GM23338 (cell line): ENCODE data around the gene CCDC81. TPM values are rescaled to one million over a fixed set of nuclear protein-coding genes. Genes with fewer than 3 reads are reported as not detected.

ENCODE experiments used
- ATAC-seq: fragments of 200-7000 bp; cut with Tn5 transposase; 3 replicates; pipeline ENCODE4 v1.9.1; 2020
- DNase-seq: peaks from one replicate; pipeline ENCODE4 v3.0.0-alpha.2; 2015; ENCODE audit warnings: low spot score
- H2AFZ ChIP-seq: fragments of 200-600 bp; sonication (generic); 2 replicates; pipeline ENCODE4 v1.8.0; 2016; ENCODE audit warnings: antibody characterized with exemption, mild to moderate bottlenecking, moderate library complexity
- H3F3A ChIP-seq: fragments of 200-600 bp; sonication (generic); replicated peaks from 2 replicates; pipeline ENCODE4 v1.8.0; 2017; ENCODE audit warnings: antibody characterized with exemption, mixed run types, low read depth
- H3K27ac ChIP-seq: fragments of 200-600 bp; sonication (generic); 2 replicates; pipeline ENCODE4 v1.6.1; 2016; ENCODE audit warnings: low read depth
- H3K27me3 ChIP-seq: fragments of 200-600 bp; sonication (generic); 2 replicates; pipeline ENCODE4 v1.8.0; 2016; ENCODE audit warnings: mild to moderate bottlenecking, mixed run types, moderate library complexity; ENCODE audit not compliant: insufficient read depth
- H3K36me3 ChIP-seq: fragments of 200-600 bp; sonication (generic); 2 replicates; pipeline ENCODE4 v1.8.0; 2016; ENCODE audit warnings: mild to moderate bottlenecking; ENCODE audit not compliant: insufficient read depth
- H3K4me1 ChIP-seq: fragments of 200-600 bp; sonication (generic); 2 replicates; pipeline ENCODE4 v1.8.0; 2016; ENCODE audit warnings: mild to moderate bottlenecking, moderate library complexity; ENCODE audit not compliant: insufficient read depth
- H3K4me2 ChIP-seq: fragments of 200-600 bp; sonication (generic); 2 replicates; pipeline ENCODE4 v1.7.1; 2017; ENCODE audit warnings: mixed run types
- H3K4me3 ChIP-seq: fragments of 200-600 bp; sonication (generic); 2 replicates; pipeline ENCODE4 v1.6.1; 2016; ENCODE audit warnings: mixed run types
- H3K79me2 ChIP-seq: fragments of 200-600 bp; sonication (generic); replicated peaks from 2 replicates; pipeline ENCODE4 v1.8.0; 2017; ENCODE audit warnings: mild to moderate bottlenecking; ENCODE audit not compliant: insufficient read depth
- H3K9me2 ChIP-seq: fragments of 200-600 bp; sonication (generic); 2 replicates; pipeline ENCODE4 v1.8.0; 2017; ENCODE audit not compliant: insufficient read depth
- H4K20me1 ChIP-seq: fragments of 200-600 bp; sonication (generic); replicated peaks from 2 replicates; pipeline ENCODE4 v1.8.0; 2017; ENCODE audit warnings: mild to moderate bottlenecking; ENCODE audit not compliant: insufficient read depth
- H3K27ac Mint-ChIP-seq: 2 replicates; pipeline ENCODE4 v1.8.0; 2020; ENCODE audit warnings: inconsistent platforms, mild to moderate bottlenecking, moderate library complexity, mixed read lengths
- H3K27me3 Mint-ChIP-seq: 3 replicates; pipeline ENCODE4 v1.8.0; 2022; ENCODE audit warnings: low read depth, mild to moderate bottlenecking, moderate library complexity, mixed read lengths, inconsistent platforms; ENCODE audit not compliant: insufficient read depth, poor library complexity
- H3K36me3 Mint-ChIP-seq: 3 replicates; pipeline ENCODE4 v1.8.0; 2021; ENCODE audit warnings: low read depth, mild to moderate bottlenecking, inconsistent platforms, moderate library complexity, mixed read lengths
- H3K4me1 Mint-ChIP-seq: 3 replicates; pipeline ENCODE4 v1.8.0; 2020; ENCODE audit warnings: mild to moderate bottlenecking, inconsistent platforms, mixed read lengths
- H3K4me3 Mint-ChIP-seq: 3 replicates; pipeline ENCODE4 v1.8.0; 2021; ENCODE audit warnings: moderate library complexity, mild to moderate bottlenecking, inconsistent platforms, mixed read lengths
- H3K9me3 Mint-ChIP-seq: 3 replicates; pipeline ENCODE4 v1.8.0; 2020; ENCODE audit warnings: moderate library complexity, mild to moderate bottlenecking, inconsistent platforms, mixed read lengths
- CREB1 ChIP-seq: fragments of 250-450 bp; sonication (Bioruptor Pico); IDR thresholded peaks from 2 replicates; pipeline ENCODE4 v1.5.0; 2020; ENCODE audit warnings: low read depth, mild to moderate bottlenecking, moderate library complexity
- CTCF ChIP-seq, 2 experiments: fragments of 200-600 bp in 1 of 2; sonication (generic) in 1 of 2; conservative IDR thresholded peaks; 2 replicates each; pipeline versions ENCODE4 v1.5.1 to v1.6.1; 2016 to 2017; ENCODE audit warnings: antibody characterized with exemption in 2 of 2, low read depth in 2 of 2, mild to moderate bottlenecking in 2 of 2, moderate library complexity in 1 of 2
- EZH2 ChIP-seq: fragments of 200-600 bp; sonication (generic); IDR thresholded peaks from one replicate; pipeline ENCODE4 v1.8.0; 2017; ENCODE audit warnings: antibody characterized with exemption, mild to moderate bottlenecking, low read depth; ENCODE audit not compliant: unreplicated experiment
- EZH2phosphoT487 ChIP-seq: fragments of 200-600 bp; sonication (generic); IDR thresholded peaks from one replicate; pipeline ENCODE4 v1.8.1; 2018; ENCODE audit warnings: antibody characterized with exemption; ENCODE audit not compliant: unreplicated experiment
- JUNB ChIP-seq: IDR thresholded peaks from one replicate; pipeline ENCODE4 v1.6.1; 2016; ENCODE audit warnings: antibody characterized with exemption; ENCODE audit not compliant: unreplicated experiment
- STAT1 ChIP-seq: IDR thresholded peaks from one replicate; pipeline ENCODE4 v1.6.1; 2016; ENCODE audit warnings: antibody characterized with exemption; ENCODE audit not compliant: unreplicated experiment
- polyA plus RNA-seq: library from polyadenylated mRNA; unstranded; fragments of >200 nt; fragmentation: Nextera tagmentation; extraction: Ambion mirVana; gene quantifications from 2 replicates; pipeline ENCODE4 v1.2.1, GENCODE V29; 2016
- total RNA-seq: library from RNA; depleted of rRNA; stranded (reverse); fragments of >200 nt; shearing (Covaris generic); gene quantifications from 2 replicates; pipeline ENCODE4 v1.2.3, GENCODE V29; 2014

Gene CCDC81
- total and polyA plus RNA-seq, 2 experiments from 2014 or later = 0.37 to 4.3 TPM

- Mint-ChIP-seq H3K4me1 (no peaks in the 10 kb centered on the region; the same call in 2 of the 3 replicates), H3K36me3 (no peaks in the 10 kb centered on the region), H3K9me3 (no peaks in the 10 kb centered on the region), H3K27me3 (peaks cover 2% of the 10 kb centered on the region), H3K4me3 (no peak overlapping the region), H3K27ac (no peak overlapping the region)
- Histone ChIP-seq H3K4me3 (no peak overlapping the region), H3K36me3 (no peaks in the 10 kb centered on the region), H4K20me1 (no peaks in the 10 kb centered on the region), H3K27ac (no peak overlapping the region), H3F3A (no peaks in the 10 kb centered on the region), H3K4me2 (no peak overlapping the region), H3K79me2 (no peaks in the 10 kb centered on the region), H2AFZ (0 out of 2 replicates have a peak overlapping the region, but pooled peaks have one; percentile 28), H3K9me2 (peaks cover 7% of the 10 kb centered on the region; the same call in 1 of the 2 replicates), H3K4me1 (no peaks in the 10 kb centered on the region), H3K27me3 (no peaks in the 10 kb centered on the region)
- ATAC-seq = no peak
- DNase-seq = no peak
- no peak for TF ChIP-seq CTCF (conservative IDR thresholded peaks at IDR 0.05; ENCODE audit: low read depth in 2 of 2)
- no peak for TF ChIP-seq EZH2
- TF ChIP-seq EZH2phosphoT487 = no peak
- TF ChIP-seq CREB1 (CRISPR knock-in tag) = no peak
- no peak for TF ChIP-seq STAT1
Observed at GRCh38 chr11:86440843-86441242, 66.2 kb downstream of the CCDC81 start.

- H3K27me3 ChIP-seq = no peaks in the 10 kb centered on the region
- H3K27ac Mint-ChIP-seq = no peak overlapping the region
- H3K9me2 ChIP-seq = peaks cover 7% of the 10 kb centered on the region; the same call in 1 of the 2 replicates
- ATAC-seq (no peak), DNase-seq (no peak)
- no peak overlapping the region for H3K4me3 Mint-ChIP-seq
- H3K36me3 ChIP-seq = no peaks in the 10 kb centered on the region
- H3K79me2 ChIP-seq = no peaks in the 10 kb centered on the region
- H3K27me3 Mint-ChIP-seq = peaks cover 2% of the 10 kb centered on the region
- no peaks in the 10 kb centered on the region for H4K20me1 ChIP-seq
- H3K4me3 ChIP-seq = no peak overlapping the region
- H3K36me3 Mint-ChIP-seq = no peaks in the 10 kb centered on the region
- H3F3A ChIP-seq = no peaks in the 10 kb centered on the region
- no peaks in the 10 kb centered on the region for H3K4me1 ChIP-seq
- no peaks in the 10 kb centered on the region for H3K9me3 Mint-ChIP-seq
- no peak overlapping the region for H3K27ac ChIP-seq
- no peak for TF ChIP-seq CREB1 (CRISPR knock-in tag)
- TF ChIP-seq CTCF (conservative IDR thresholded peaks at IDR 0.05; ENCODE audit: low read depth in 2 of 2) = no peak
- no peak for TF ChIP-seq EZH2
- no peak for TF ChIP-seq EZH2phosphoT487
- TF ChIP-seq JUNB = no peak
- H2AFZ ChIP-seq = no peak overlapping the region
- no peak overlapping the region for H3K4me2 ChIP-seq
- H3K4me1 Mint-ChIP-seq = no peaks in the 10 kb centered on the region; the same call in 2 of the 3 replicates
Observed at GRCh38 chr11:86442420-86442819, 67.7 kb downstream of the CCDC81 start.
